ENCODE data around the gene ARMC9. TPM values are rescaled to one million over a fixed set of nuclear protein-coding genes. Genes with fewer than 3 reads are reported as not detected.

ARMC9 gene
- total RNA-seq, 4 donors from 2014 or later: 2.2 to 6.9 (median 5.3) TPM

- WGBS, 2 donors: 90% methylated on average over 2 of the region's 2 CpGs
- intact Hi-C loops (cut with DNase I; ENCODE audit: low total_unique reads): no loop called here
- DNase-seq (ENCODE audit: low spot score in 2 of 2): no peak
- TF ChIP-seq CTCF (IDR thresholded peaks at IDR 0.05) (no peak), POLR2A (IDR thresholded peaks at IDR 0.05) (no peak)
- H3K4me3 ChIP-seq (ENCODE audit: low read depth, poor library complexity, severe bottlenecking): no peak overlapping the region
These were observed 185.6 kb downstream of the ARMC9 start for GRCh38 chr2:231384109-231384435.

GRCh38 chr2:231384970-231385369 lies 186.5 kb downstream of the ARMC9 start:
- intact Hi-C loops (cut with DNase I; ENCODE audit: low total_unique reads): no loop called here
- TF ChIP-seq CTCF (IDR thresholded peaks at IDR 0.05) (no peak), POLR2A (IDR thresholded peaks at IDR 0.05) (no peak)
- WGBS, 2 donors: 90 to 97% methylated on average over 2 of the region's 2 CpGs
- DNase-seq (ENCODE audit: low spot score in 2 of 2): no peak
- no peak overlapping the region for H3K4me3 ChIP-seq (ENCODE audit: low read depth, poor library complexity, severe bottlenecking)

DNA sequence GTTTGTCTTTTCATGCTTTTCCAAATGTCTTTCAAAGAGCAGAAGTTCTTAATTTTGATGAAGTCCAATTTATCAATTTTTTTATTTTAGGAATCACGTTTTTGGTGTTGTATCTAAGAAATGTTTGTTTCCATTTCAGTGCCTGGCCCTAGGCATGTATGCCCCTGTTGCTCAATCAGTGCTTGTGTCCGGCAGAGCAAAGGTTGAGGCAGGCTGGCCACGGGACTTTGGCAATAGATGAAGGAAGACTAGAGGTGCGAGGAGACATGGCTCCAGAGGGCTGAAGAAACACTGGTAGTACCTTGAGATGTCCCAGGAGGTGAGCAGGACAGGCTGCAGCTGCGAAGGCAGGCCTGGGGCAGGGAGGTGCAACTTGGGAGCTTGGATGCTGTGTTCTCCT lies 187.0 kb downstream of the ARMC9 start:
- intact Hi-C loops (cut with DNase I; ENCODE audit: low total_unique reads): no loop called here
- no peak overlapping the region for H3K4me3 ChIP-seq (ENCODE audit: low read depth, poor library complexity, severe bottlenecking)
- DNase-seq (ENCODE audit: low spot score in 2 of 2): no peak
- TF ChIP-seq POLR2A (IDR thresholded peaks at IDR 0.05) (no peak), CTCF (IDR thresholded peaks at IDR 0.05) (no peak)
- WGBS, 2 donors: 89 to 90% methylated on average over 5 of the region's 5 CpGs

- intact Hi-C loops (cut with DNase I; ENCODE audit: low total_unique reads): no loop called here
- WGBS, 2 donors: 67 to 86% methylated on average over 3 of the region's 3 CpGs
- DNase-seq (ENCODE audit: low spot score in 2 of 2): no peak
- no peak for TF ChIP-seq POLR2A (IDR thresholded peaks at IDR 0.05)
- no peak for TF ChIP-seq CTCF (IDR thresholded peaks at IDR 0.05)
- H3K4me3 ChIP-seq (ENCODE audit: low read depth, poor library complexity, severe bottlenecking): no peak overlapping the region
These were observed 188.0 kb downstream of the ARMC9 start for GRCh38 chr2:231386446-231386845.

- TF ChIP-seq POLR2A (IDR thresholded peaks at IDR 0.05): no peak
- TF ChIP-seq CTCF (IDR thresholded peaks at IDR 0.05): no peak
- intact Hi-C loops (cut with DNase I; ENCODE audit: low total_unique reads): no loop called here
- WGBS, 2 donors: 72 to 73% methylated on average over 26 of the region's 26 CpGs
- DNase-seq (ENCODE audit: low spot score in 2 of 2): no peak
- no peak overlapping the region for H3K4me3 ChIP-seq (ENCODE audit: low read depth, poor library complexity, severe bottlenecking)
These were observed 189.7 kb downstream of the ARMC9 start for GRCh38 chr2:231387904-231388724.

All from lower leg skin (tissue), 4 donors.